ENCODE measurements around the gene FAM53C.
A peak's percentile ranks its signal among the peaks of the same experiment; 100 is the strongest.
"Not testable (repeated sequence)": the region's sequence is repeated elsewhere in the genome, so short reads cannot be mapped to it uniquely, and the experiment has no call there.

The FAM53C gene

GRCh38 chr5:138389911-138390310 lies 51.8 kb downstream of the FAM53C start:
- DNase-seq: not testable (repeated sequence)

- DNase-seq: peak in 47 of 51 donors; percentile 10 to 86 (median 53)
These were observed 53.9 kb downstream of the FAM53C start for GRCh38 chr5:138391859-138392386.

Data from hypothalamus (tissue), 51 donors.